Activated CD4-positive, alpha-beta T cell treated with anti-CD3 and anti-CD28 coated beads, Interleukin-2, Interleukin-4, amounts not matched to agents 100 ng/mL and 50 ng/mL, durations not matched to agents 16 hours and 8 hours (primary cell): Measurements from ENCODE around the gene FGF8.

Experiments
- DNase-seq: peaks from one replicate; pipeline ENCODE4 v3.0.0-alpha.2; 2020; ENCODE audit warnings: low spot score

Gene FGF8

DNA sequence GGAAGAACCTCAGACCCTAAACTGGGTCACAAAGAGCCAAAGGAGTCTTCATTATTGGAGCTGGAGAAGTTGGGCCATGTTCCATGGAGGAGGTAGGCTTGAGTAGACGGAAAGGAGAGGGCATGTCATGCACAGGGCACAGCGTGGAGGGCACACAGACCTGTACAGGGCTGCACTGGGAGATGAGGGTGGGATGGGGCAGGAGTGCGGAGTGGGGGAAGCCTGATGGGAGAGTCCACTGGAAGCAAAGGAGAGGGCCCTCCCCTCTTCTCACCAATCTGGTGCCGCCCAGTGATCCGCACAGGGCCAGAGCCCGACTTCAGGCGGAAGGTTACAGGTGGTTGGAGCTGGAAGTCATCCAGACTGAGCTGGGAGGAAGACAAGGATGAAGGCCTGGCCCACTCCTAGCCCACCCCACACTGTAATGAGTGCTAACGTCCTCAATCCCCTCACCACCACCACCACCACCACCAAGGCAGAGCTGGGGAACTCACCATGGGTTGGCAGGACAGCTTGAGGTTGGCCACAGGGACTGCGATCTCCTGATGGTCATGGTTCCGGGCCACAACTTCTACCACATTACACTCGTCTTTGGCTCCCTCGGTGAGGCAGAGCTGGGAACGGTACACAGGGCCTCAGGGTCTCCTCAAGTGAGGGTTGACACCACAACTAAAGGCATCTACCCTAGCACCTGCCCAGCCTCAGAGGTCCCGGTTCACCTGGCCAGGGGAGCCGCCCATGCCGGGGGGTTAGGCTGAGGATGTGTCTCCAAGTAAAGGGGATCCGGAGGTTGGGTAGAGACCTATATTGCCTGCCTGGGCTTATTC is 6.3 kb upstream of the FGF8 start:
- no peak for DNase-seq

- no peak for DNase-seq
These were observed 5.7 kb upstream of the FGF8 start for GRCh38 chr10:101781655-101781983.

DNA sequence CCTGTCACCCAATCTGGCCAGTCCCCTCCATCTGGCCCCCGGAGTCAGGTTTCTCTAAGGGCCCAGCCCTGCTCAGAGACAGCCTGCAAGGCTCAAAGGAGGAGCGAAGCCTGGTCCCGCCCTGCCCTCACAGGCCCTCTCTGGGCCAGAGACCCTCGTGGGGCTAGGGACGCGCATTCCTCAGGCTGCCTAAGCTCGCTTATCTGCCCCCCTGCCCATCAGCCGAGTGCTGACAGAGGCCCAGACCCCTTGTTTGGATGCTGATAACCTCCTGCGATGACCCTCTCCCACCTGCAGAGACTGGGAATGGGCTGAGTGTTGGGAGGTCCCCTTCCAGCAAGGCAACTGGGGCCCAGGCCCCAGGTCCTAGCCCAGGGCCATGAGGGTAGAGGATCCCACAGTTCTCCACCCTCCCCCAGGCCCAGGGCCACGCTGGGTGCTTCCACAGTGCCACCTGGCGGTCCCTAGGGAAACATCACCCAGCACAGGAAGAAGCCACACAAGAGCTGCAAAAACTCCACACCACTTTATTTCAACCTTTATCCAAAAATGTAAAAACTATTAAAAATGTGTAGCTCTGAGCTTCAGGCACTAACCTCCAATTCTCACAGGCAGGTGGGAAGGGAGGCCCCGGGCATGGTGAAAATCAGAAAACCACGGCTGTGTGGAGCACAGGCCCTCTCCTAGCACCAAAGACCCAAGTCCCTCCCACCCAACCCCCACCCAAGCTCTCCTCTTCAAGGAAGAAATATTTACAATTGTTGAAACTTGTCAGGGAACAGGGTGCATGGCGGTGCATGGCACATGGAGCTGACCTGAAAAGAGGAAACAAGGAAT is 5.1 kb upstream of the FGF8 start:
- DNase-seq, result peak; percentile 82

- DNase-seq, result no peak
These were observed 4.4 kb upstream of the FGF8 start for GRCh38 chr10:101780187-101780817.

DNA sequence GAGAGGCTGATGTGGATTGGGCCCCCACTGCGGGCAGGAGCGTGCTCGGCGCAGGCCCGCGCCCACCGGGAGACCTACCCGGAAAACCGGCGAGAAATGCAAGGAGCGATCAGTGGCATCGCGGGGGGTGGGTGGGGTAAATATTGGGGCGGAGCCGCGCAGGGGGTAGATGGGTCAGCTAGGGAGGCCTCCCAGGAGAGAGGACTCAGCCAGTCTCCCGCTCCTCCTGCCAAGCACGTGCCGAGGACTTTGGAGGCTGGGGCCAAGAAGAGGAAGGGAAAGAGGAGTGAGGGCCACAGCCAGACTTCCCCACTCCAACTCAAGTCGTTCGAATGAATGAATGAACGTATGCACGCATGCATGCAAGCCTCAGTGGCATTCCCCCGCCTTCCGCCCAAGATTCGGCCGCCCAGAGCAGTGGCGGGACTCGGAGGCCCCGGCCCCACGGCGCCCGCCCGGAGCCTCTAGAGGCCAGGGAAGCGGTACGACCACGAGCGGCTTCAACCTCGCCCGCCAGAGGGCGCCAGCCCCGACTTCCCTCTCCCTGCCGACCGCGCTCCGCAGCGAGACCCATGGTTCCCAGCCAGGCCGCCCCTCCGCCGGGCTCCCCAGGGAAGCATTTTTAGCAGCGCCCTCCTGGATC is 3.8 kb upstream of the FGF8 start:
- DNase-seq, result peak; percentile 88

GRCh38 chr10:101778781-101779543 is 3.0 kb upstream of the FGF8 start:
- DNase-seq, result no peak

- DNase-seq, result no peak
These were observed 2.4 kb upstream of the FGF8 start for GRCh38 chr10:101778151-101778780.

GRCh38 chr10:101777619-101778145 is 1.8 kb upstream of the FGF8 start:
- no peak for DNase-seq

DNA sequence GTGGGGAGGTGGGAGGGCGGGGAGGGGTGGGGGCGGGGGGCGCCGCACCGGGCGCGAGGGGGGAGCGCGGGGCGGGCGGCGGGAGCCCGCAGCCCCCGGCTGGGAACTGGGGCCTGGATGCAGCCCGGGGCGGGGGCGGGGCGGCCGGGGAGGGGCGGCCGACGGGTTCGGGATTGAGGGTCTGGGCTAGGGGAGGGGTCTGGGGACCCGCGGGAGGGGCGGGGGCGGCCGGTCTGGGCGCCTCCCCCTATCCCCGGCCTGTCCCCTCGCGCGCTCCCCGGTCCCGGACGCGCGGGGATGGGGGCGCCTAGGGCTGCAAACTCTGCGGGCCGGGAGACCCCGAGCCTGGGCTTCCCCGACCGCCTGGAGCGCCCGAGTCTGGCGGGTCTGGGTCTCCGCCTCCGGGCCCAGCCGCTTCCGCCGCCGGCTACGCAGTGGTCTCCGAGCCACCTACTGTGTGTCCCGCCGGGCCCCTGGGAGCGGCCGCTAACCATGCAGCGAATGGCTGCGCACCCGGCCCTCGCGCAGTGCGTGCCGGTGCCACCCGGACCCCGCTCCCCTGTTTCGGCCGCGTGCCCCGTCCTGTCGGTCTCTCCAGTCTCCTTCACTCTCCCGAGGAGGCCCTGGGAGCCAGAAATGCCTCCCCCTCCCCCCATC is 375 bp upstream of the FGF8 start:
- DNase-seq, result no peak

GRCh38 chr10:101774589-101775272 is 1.2 kb downstream of the FGF8 start:
- DNase-seq, result no peak

DNA sequence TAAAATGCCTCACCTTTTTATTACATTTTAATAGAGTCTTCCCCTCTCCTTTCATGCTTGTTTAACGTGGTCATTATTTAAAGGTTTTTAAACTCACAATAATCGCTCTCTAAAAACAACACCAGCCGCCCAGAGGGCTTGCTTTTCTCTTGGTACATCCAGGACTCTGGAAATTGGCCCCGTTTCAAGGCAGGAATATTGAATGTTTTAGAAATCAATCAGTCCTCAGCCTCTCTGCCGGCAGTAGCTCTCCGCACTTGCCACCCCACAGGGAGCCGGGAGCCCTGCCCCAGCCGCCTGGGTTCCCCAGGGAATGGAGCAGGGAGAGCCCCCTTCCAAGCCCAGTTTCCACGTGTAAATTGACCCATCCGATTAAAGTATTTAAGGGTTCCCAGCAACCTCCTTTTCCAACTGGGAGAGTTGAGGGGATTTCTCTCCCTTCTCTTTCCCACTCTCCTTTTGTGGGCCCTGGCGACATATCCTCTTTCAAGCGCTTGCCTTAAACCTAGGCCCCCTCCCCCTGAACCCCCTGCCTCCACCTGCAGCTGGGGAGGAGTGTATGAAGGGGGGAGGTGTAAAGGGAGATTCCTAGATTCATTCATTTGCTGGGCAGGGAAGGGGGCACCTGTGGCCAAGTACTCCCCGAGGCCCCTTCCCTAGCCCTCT is 1.9 kb downstream of the FGF8 start:
- no peak for DNase-seq

DNA sequence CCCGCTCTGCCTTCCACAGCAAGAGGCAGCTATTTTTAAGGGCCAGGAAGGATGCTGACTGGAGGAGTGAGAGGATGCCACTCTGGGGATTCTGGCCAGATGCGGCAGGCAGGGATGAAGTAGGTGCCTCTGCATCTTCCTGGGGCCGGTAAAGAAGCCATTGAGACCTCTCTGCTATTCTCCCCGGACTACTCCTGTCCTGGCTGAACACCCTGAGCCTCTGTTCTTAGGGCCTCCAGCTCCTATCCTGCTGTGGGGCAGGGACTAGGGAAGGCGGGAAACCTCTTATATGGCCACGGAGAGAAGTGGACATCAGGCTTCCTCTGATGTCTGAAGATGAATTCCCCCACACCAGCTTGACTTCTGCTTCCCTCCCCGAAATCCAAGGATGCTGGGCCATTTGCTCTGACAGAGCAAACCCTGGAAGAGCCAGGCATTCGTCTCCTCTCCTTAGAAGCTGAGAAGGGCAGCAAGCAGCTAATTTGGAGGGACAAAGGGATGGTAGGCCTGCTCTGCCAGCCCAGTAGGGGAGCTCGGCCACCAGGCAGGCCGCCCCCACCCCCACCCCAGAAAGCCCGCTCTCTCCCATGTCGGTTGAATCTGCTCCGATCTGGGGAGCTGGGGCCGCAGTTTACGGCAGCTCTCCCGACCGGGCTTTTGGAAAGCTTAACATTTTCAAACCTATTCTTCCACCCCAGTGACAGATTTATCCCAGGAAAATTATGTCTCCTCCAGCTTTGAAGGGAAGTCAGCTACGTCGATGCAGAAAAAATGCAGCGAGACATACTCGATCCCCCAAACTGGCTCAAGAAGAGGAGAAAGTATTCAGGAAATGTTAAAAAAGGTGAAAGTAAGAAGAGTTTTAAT is 2.8 kb downstream of the FGF8 start:
- no peak for DNase-seq

- no peak for DNase-seq
These were observed 3.7 kb downstream of the FGF8 start for GRCh38 chr10:101772017-101772894.

DNA sequence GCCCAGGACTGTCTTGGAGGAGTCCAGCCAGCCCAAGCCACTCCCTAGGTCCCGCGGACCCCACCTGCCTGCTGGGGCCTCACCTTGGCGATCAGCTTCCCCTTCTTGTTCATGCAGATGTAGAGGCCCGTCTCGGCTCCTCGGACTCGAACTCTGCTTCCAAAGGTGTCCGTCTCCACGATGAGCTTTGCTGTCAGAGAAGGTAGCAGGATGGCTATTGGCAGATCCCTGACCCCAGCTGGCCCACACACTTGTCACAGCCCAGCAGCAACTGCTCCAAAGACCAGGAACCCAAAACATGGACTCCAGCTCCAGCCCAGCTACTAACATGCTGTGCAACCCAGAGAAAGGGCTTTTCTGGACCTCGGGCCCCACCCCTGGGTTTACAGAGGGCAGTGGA is 4.5 kb downstream of the FGF8 start:
- DNase-seq, result no peak

- DNase-seq, result no peak
These were observed 5.3 kb downstream of the FGF8 start for GRCh38 chr10:101770331-101771215.

DNA sequence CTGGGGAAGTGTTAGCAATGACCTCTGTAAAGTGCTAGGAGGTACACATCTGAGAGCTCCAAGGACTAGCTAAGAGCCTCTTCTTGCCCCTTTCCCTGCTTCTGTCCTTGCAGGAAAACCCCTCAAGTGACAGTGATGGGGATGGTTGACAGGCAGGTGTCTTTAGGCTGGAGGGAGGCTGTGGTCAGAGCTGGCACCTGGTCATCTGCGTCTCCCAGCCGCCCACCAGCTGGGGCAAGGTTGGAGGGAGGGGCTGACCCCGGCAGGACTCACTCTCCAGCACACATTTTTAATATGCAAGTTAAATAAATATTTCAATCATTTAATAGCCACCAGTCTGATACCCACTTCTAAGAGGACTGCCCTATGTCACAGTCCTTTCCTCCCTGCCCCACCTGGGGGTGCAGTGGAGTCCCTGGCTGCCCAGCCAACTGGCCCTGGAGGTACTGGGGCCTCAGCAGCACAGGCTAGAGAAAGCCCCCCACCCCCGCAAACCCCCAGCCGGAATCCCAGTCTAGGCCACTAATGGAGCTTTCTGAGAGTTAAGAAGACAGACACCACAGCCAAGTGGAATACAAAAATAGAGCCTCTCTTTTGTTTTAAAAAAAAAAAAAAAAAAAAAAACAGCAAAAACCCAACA is 6.3 kb downstream of the FGF8 start:
- no peak for DNase-seq
